Ovary (tissue), 3 donors: ENCODE results near the gene LDLRAD4.

ENCODE experiments used
- CTCF ChIP-seq, 3 donors: fragments of 450-650 bp in 2 of 3; fragments of 200-600 bp in 1 of 3; IDR thresholded peaks; one replicate each; pipeline versions ENCODE4 v1.5.1 to v1.8.0; 2016 to 2022; ENCODE audit warnings: antibody characterized with exemption in 3 of 3, mild to moderate bottlenecking in 1 of 3
- POLR2A ChIP-seq: fragments of 450-650 bp; IDR thresholded peaks from one replicate; pipeline ENCODE4 v1.6.1; 2017; ENCODE audit warnings: antibody characterized with exemption, mild to moderate bottlenecking, moderate library complexity
- donor health status: DM: no; HTN: no; CAD: no.

GRCh38 chr18:13453714-13454113, 235.2 kb downstream of the LDLRAD4 start:
- TF ChIP-seq CTCF (IDR thresholded peaks at IDR 0.05) (no peak), POLR2A (no peak)
